Measurements from ENCODE around the gene SPATS1.
"Not testable (repeated sequence)": the region's sequence is repeated elsewhere in the genome, so short reads cannot be mapped to it uniquely, and the experiment has no call there.

Gene SPATS1

DNA sequence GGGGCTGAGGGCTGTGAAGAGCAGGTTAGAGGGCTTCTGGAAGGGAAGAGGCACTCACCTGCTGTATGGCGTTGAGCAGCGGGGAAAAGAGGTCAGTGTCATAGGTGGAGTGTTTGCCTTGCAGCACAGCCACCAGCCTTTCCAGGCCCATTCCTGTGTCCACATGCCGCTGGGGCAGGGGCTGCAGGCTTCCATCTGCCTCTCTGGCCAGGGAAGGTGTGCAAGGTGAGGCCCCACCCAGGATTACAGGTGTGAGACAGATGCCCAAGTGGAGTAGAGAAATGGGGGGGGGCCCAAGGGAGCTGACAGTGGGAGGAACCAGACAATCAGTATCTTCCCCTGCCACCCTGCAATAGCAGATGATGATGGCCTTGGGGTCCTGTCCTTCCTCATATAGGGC is 32.2 kb upstream of the SPATS1 start:
- TF ChIP-seq CTCF (IDR thresholded peaks at IDR 0.05; ENCODE audit: insufficient read depth, low read depth, low read length, missing control alignments), result no peak
- no peak overlapping the region for H3K4me3 ChIP-seq (ENCODE audit: low read depth, low read length)
- DNase-seq (ENCODE audit: low read depth), result no peak

DNA sequence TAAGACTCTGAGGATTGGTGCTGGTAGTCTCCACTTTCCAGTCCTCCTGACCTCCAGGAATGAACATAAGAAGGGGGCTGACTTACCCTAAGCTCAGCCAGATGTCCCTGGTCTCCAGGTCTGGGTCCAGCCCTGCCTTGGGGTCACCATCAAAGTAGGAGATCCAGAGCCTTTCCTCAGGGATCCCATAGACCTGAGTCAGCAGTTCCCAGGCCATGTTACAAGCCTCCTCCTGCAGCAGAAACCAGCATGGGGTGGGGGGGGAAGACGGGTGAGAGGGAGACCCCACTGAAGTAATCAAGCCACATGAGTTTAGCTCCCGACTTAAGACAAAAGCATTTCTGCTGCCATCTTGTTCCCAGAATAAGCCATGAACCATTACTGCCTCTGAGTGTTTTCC is 31.1 kb upstream of the SPATS1 start:
- no peak overlapping the region for H3K4me3 ChIP-seq (ENCODE audit: low read depth, low read length)
- no peak for DNase-seq (ENCODE audit: low read depth)
- no peak for TF ChIP-seq CTCF (IDR thresholded peaks at IDR 0.05; ENCODE audit: insufficient read depth, low read depth, low read length, missing control alignments)

DNA sequence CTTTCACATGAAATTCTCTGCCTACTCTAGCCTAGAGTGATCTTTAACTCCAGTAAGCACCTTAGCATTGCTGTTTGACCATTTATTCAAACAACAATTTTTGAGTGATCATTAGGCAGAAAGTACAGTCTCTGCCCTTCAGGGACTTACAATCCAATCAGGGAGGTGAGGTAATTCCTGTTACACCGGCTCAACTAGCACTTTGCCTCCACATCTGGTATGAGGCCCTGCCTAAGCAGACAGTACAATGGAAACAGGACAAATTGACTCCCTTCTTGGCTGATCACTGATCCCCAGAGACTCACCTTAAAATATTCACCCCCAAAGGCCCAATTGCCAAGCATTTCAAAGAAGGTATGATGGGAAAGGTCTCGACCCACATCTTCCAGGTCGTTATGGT is 30.7 kb upstream of the SPATS1 start:
- DNase-seq (ENCODE audit: low read depth), result no peak
- no peak for TF ChIP-seq CTCF (IDR thresholded peaks at IDR 0.05; ENCODE audit: insufficient read depth, low read depth, low read length, missing control alignments)
- H3K4me3 ChIP-seq (ENCODE audit: low read depth, low read length), result no peak overlapping the region

GRCh38 chr6:44312901-44313788 is 29.3 kb upstream of the SPATS1 start, which contains the start of gene AARS2:
Gene AARS2 (minus strand): TSS chr6:44313347. CDS start chr6:44313323, 24 bp downstream.
- TF ChIP-seq CTCF (IDR thresholded peaks at IDR 0.05; ENCODE audit: insufficient read depth, low read depth, low read length, missing control alignments), result peak; percentile 99
- peak within 1 kb of the TSS; percentile 92 for H3K4me3 ChIP-seq (ENCODE audit: low read depth, low read length)

DNA sequence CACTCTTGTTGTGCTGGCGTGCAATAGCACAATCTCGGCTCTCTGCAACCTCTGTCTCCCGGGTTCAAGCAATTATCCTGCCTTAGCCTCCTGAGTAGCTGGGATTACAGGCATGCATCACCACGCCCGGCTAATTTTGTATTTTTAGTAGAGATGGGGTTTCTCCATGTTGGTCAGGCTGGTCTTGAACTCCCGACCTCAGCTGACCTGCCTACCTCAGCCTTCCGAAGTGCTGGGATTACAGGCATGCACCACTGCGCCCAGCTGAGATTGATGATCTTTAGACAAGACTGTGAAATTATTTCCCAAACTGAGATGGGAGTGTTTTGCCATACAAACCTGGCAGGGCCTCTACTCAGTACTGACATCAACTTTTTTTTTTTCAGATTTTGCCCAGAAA is 27.8 kb upstream of the SPATS1 start:
- not testable (repeated sequence) for DNase-seq (ENCODE audit: low read depth); H3K4me3 ChIP-seq (ENCODE audit: low read depth, low read length)

More at GRCh38 chr6:44312901-44313788, 29.3 kb upstream of the SPATS1 start, which contains the start of gene AARS2:
- peak; percentile 94 for DNase-seq (ENCODE audit: low read depth)

DNA sequence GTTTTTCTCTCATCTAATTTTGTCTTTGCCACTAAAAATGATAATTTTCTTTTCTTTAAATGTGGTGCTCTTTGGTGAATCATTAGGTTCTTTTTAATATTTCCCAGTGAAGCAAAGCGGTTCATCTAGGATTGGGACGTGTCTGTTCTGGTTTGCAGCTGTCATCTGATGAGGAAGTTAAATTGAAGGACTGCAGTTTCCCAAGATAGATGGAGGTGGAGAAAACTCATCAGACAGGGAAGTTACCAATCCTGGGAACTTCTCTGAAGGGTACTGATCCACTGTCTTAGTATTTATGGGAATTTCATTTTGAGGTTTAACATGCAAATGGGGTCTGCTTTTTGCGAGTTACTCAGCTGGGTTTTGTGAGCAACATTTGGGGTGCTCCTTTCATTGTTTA is 26.9 kb upstream of the SPATS1 start:
- no peak for DNase-seq (ENCODE audit: low read depth)
- H3K4me3 ChIP-seq (ENCODE audit: low read depth, low read length), result no peak overlapping the region
- no peak for TF ChIP-seq CTCF (IDR thresholded peaks at IDR 0.05; ENCODE audit: insufficient read depth, low read depth, low read length, missing control alignments)

- no peak for TF ChIP-seq CTCF (IDR thresholded peaks at IDR 0.05; ENCODE audit: insufficient read depth, low read depth, low read length, missing control alignments)
- H3K4me3 ChIP-seq (ENCODE audit: low read depth, low read length), result no peak overlapping the region
- DNase-seq (ENCODE audit: low read depth), result no peak
These were observed 26.5 kb upstream of the SPATS1 start for GRCh38 chr6:44315951-44316350.

All from GM12865 (cell line).